ENCODE data around the gene STK32B.

Gene STK32B

GRCh38 chr4:5463936-5464650 is 412.8 kb downstream of the STK32B start:
- no peak overlapping the region for H3K9ac ChIP-seq (ENCODE audit: low read depth, low read length)
- H3K27me3 ChIP-seq (ENCODE audit: control insufficient read depth, insufficient read depth, low read length): no peaks in the 10 kb centered on the region
- H3K4me1 ChIP-seq (ENCODE audit: control insufficient read depth, insufficient read depth, low read length): no peaks in the 10 kb centered on the region
- no peak overlapping the region for H3K4me3 ChIP-seq (ENCODE audit: low read depth, low read length)
- no peaks in the 10 kb centered on the region for H3K9me3 ChIP-seq (ENCODE audit: control insufficient read depth, insufficient read depth, low read length)
- H3K36me3 ChIP-seq (ENCODE audit: control insufficient read depth, insufficient read depth, low read length): no peaks in the 10 kb centered on the region

GRCh38 chr4:5465529-5465928 is 414.2 kb downstream of the STK32B start:
- no peak overlapping the region for H3K4me3 ChIP-seq (ENCODE audit: low read depth, low read length)
- H3K36me3 ChIP-seq (ENCODE audit: control insufficient read depth, insufficient read depth, low read length): no peaks in the 10 kb centered on the region
- H3K9ac ChIP-seq (ENCODE audit: low read depth, low read length): no peak overlapping the region
- no peaks in the 10 kb centered on the region for H3K9me3 ChIP-seq (ENCODE audit: control insufficient read depth, insufficient read depth, low read length)
- no peaks in the 10 kb centered on the region for H3K4me1 ChIP-seq (ENCODE audit: control insufficient read depth, insufficient read depth, low read length)
- H3K27me3 ChIP-seq (ENCODE audit: control insufficient read depth, insufficient read depth, low read length): no peaks in the 10 kb centered on the region

- no peaks in the 10 kb centered on the region for H3K36me3 ChIP-seq (ENCODE audit: control insufficient read depth, insufficient read depth, low read length)
- H3K27me3 ChIP-seq (ENCODE audit: control insufficient read depth, insufficient read depth, low read length): no peaks in the 10 kb centered on the region
- H3K4me3 ChIP-seq (ENCODE audit: low read depth, low read length): no peak overlapping the region
- H3K9ac ChIP-seq (ENCODE audit: low read depth, low read length): no peak overlapping the region
- no peaks in the 10 kb centered on the region for H3K9me3 ChIP-seq (ENCODE audit: control insufficient read depth, insufficient read depth, low read length)
- H3K4me1 ChIP-seq (ENCODE audit: control insufficient read depth, insufficient read depth, low read length): no peaks in the 10 kb centered on the region
Measured at GRCh38 chr4:5465956-5466355, 414.7 kb downstream of the STK32B start.

- Histone ChIP-seq H3K4me1 (ENCODE audit: control insufficient read depth, insufficient read depth, low read length) (no peaks in the 10 kb centered on the region), H3K4me3 (ENCODE audit: low read depth, low read length) (no peak overlapping the region), H3K9ac (ENCODE audit: low read depth, low read length) (no peak overlapping the region), H3K27me3 (ENCODE audit: control insufficient read depth, insufficient read depth, low read length) (no peaks in the 10 kb centered on the region), H3K9me3 (ENCODE audit: control insufficient read depth, insufficient read depth, low read length) (no peaks in the 10 kb centered on the region), H3K36me3 (ENCODE audit: control insufficient read depth, insufficient read depth, low read length) (no peaks in the 10 kb centered on the region)
Measured at GRCh38 chr4:5467111-5467510, 415.8 kb downstream of the STK32B start.

GRCh38 chr4:5469151-5469775 is 418.0 kb downstream of the STK32B start:
- Histone ChIP-seq H3K36me3 (ENCODE audit: control insufficient read depth, insufficient read depth, low read length) (no peaks in the 10 kb centered on the region), H3K4me1 (ENCODE audit: control insufficient read depth, insufficient read depth, low read length) (no peaks in the 10 kb centered on the region), H3K9me3 (ENCODE audit: control insufficient read depth, insufficient read depth, low read length) (no peaks in the 10 kb centered on the region), H3K27me3 (ENCODE audit: control insufficient read depth, insufficient read depth, low read length) (no peaks in the 10 kb centered on the region), H3K4me3 (ENCODE audit: low read depth, low read length) (no peak overlapping the region), H3K9ac (ENCODE audit: low read depth, low read length) (no peak overlapping the region)

GRCh38 chr4:5469861-5470260 is 418.6 kb downstream of the STK32B start:
- Histone ChIP-seq H3K9me3 (ENCODE audit: control insufficient read depth, insufficient read depth, low read length) (no peaks in the 10 kb centered on the region), H3K27me3 (ENCODE audit: control insufficient read depth, insufficient read depth, low read length) (no peaks in the 10 kb centered on the region), H3K9ac (ENCODE audit: low read depth, low read length) (no peak overlapping the region), H3K4me1 (ENCODE audit: control insufficient read depth, insufficient read depth, low read length) (no peaks in the 10 kb centered on the region), H3K36me3 (ENCODE audit: control insufficient read depth, insufficient read depth, low read length) (no peaks in the 10 kb centered on the region), H3K4me3 (ENCODE audit: low read depth, low read length) (no peak overlapping the region)

- Histone ChIP-seq H3K9me3 (ENCODE audit: control insufficient read depth, insufficient read depth, low read length) (no peaks in the 10 kb centered on the region), H3K36me3 (ENCODE audit: control insufficient read depth, insufficient read depth, low read length) (no peaks in the 10 kb centered on the region), H3K9ac (ENCODE audit: low read depth, low read length) (no peak overlapping the region), H3K27me3 (ENCODE audit: control insufficient read depth, insufficient read depth, low read length) (no peaks in the 10 kb centered on the region), H3K4me3 (ENCODE audit: low read depth, low read length) (no peak overlapping the region), H3K4me1 (ENCODE audit: control insufficient read depth, insufficient read depth, low read length) (no peaks in the 10 kb centered on the region)
Measured at GRCh38 chr4:5470318-5471198, 419.3 kb downstream of the STK32B start.

GRCh38 chr4:5471206-5471605 is 419.9 kb downstream of the STK32B start:
- no peaks in the 10 kb centered on the region for H3K27me3 ChIP-seq (ENCODE audit: control insufficient read depth, insufficient read depth, low read length)
- H3K4me3 ChIP-seq (ENCODE audit: low read depth, low read length): no peak overlapping the region
- H3K9ac ChIP-seq (ENCODE audit: low read depth, low read length): no peak overlapping the region
- no peaks in the 10 kb centered on the region for H3K36me3 ChIP-seq (ENCODE audit: control insufficient read depth, insufficient read depth, low read length)
- H3K9me3 ChIP-seq (ENCODE audit: control insufficient read depth, insufficient read depth, low read length): no peaks in the 10 kb centered on the region
- H3K4me1 ChIP-seq (ENCODE audit: control insufficient read depth, insufficient read depth, low read length): no peaks in the 10 kb centered on the region

GRCh38 chr4:5471691-5472090 is 420.4 kb downstream of the STK32B start:
- H3K36me3 ChIP-seq (ENCODE audit: control insufficient read depth, insufficient read depth, low read length): no peaks in the 10 kb centered on the region
- no peaks in the 10 kb centered on the region for H3K4me1 ChIP-seq (ENCODE audit: control insufficient read depth, insufficient read depth, low read length)
- no peak overlapping the region for H3K9ac ChIP-seq (ENCODE audit: low read depth, low read length)
- H3K27me3 ChIP-seq (ENCODE audit: control insufficient read depth, insufficient read depth, low read length): no peaks in the 10 kb centered on the region
- H3K4me3 ChIP-seq (ENCODE audit: low read depth, low read length): no peak overlapping the region
- H3K9me3 ChIP-seq (ENCODE audit: control insufficient read depth, insufficient read depth, low read length): no peaks in the 10 kb centered on the region

- Histone ChIP-seq H3K36me3 (ENCODE audit: control insufficient read depth, insufficient read depth, low read length) (no peaks in the 10 kb centered on the region), H3K4me1 (ENCODE audit: control insufficient read depth, insufficient read depth, low read length) (no peaks in the 10 kb centered on the region), H3K9me3 (ENCODE audit: control insufficient read depth, insufficient read depth, low read length) (no peaks in the 10 kb centered on the region), H3K4me3 (ENCODE audit: low read depth, low read length) (no peak overlapping the region), H3K9ac (ENCODE audit: low read depth, low read length) (no peak overlapping the region), H3K27me3 (ENCODE audit: control insufficient read depth, insufficient read depth, low read length) (no peaks in the 10 kb centered on the region)
Measured at GRCh38 chr4:5472160-5472591, 420.9 kb downstream of the STK32B start.

GRCh38 chr4:5473125-5473524 is 421.8 kb downstream of the STK32B start:
- Histone ChIP-seq H3K4me3 (ENCODE audit: low read depth, low read length) (no peak overlapping the region), H3K4me1 (ENCODE audit: control insufficient read depth, insufficient read depth, low read length) (no peaks in the 10 kb centered on the region), H3K36me3 (ENCODE audit: control insufficient read depth, insufficient read depth, low read length) (no peaks in the 10 kb centered on the region), H3K9me3 (ENCODE audit: control insufficient read depth, insufficient read depth, low read length) (no peaks in the 10 kb centered on the region), H3K27me3 (ENCODE audit: control insufficient read depth, insufficient read depth, low read length) (no peaks in the 10 kb centered on the region), H3K9ac (ENCODE audit: low read depth, low read length) (no peak overlapping the region)

Data from iPS-15b (cell line).